HFFc6 (cell line): Measurements from ENCODE around the gene C6orf52. TPM values are rescaled to one million over a fixed set of nuclear protein-coding genes. Genes with fewer than 3 reads are reported as not detected.

Experiments
- DNase-seq: peaks from one replicate; pipeline ENCODE4 v3.0.0-alpha.2; 2018
- H3K27ac Mint-ChIP-seq: 2 replicates; pipeline ENCODE4 v1.8.0; 2020; ENCODE audit warnings: mild to moderate bottlenecking, mixed read lengths
- H3K27me3 Mint-ChIP-seq: 2 replicates; pipeline ENCODE4 v1.8.0; 2021; ENCODE audit warnings: mild to moderate bottlenecking, moderate library complexity, mixed read lengths; ENCODE audit not compliant: insufficient read depth
- H3K36me3 Mint-ChIP-seq: 2 replicates; pipeline ENCODE4 v1.8.0; 2021; ENCODE audit warnings: low read depth, mixed read lengths
- H3K4me1 Mint-ChIP-seq: 2 replicates; pipeline ENCODE4 v1.8.0; 2020; ENCODE audit warnings: low read depth, mixed read lengths
- H3K4me3 Mint-ChIP-seq: 2 replicates; pipeline ENCODE4 v1.8.0; 2020; ENCODE audit warnings: mild to moderate bottlenecking, moderate library complexity, mixed read lengths
- H3K9me3 Mint-ChIP-seq: 2 replicates; pipeline ENCODE4 v1.8.0; 2020; ENCODE audit warnings: mild to moderate bottlenecking, mixed read lengths
- total RNA-seq, 6 experiments: library from RNA; stranded (reverse); fragmentation: NEBNext Ultra II Directional; extraction: Animal tissue kit (Norgen Biotek cat#: 25700); gene quantifications; 2 replicates in 1 of 6; 3 replicates in 5 of 6; pipeline ENCODE4 v1.2.3, GENCODE V29; 2021
- TF ChIP-seq, protein P1 (sequence below): fragments of 200-600 bp; sonication (generic); IDR thresholded peaks from 2 replicates; pipeline ENCODE4 v1.5.0; 2021; ENCODE audit warnings: antibody characterized with exemption, mild to moderate bottlenecking

Gene C6orf52
- total RNA-seq, 6 experiments from 2014 or later = not detected

DNA sequence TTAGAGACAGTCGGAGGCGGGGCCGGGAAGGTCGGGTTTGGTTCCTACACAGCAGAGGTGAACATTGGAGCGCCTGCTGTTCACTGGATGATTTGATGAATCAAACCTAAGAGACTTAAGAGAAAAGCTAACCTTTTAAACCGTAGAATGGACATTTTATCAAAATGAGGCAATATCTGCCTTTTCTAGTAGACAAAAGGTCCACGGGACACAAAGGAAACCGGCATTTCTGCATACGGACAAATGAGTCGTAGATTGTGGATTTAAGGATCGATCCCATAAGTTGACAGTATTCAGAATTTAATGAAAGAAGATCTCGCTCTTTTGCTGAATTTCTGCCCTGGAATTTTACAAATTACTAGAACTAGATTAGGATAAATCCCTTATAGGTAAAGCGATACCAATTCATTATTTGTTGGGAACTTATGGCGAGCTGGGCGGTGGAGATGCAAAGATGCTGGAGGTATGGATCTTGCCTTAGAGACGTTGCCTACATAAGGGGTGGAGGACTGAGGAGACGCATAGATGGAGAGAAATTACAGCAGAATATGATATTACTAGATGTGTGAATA is 756 bp upstream of the C6orf52 start:
- DNase-seq = no peak

DNA sequence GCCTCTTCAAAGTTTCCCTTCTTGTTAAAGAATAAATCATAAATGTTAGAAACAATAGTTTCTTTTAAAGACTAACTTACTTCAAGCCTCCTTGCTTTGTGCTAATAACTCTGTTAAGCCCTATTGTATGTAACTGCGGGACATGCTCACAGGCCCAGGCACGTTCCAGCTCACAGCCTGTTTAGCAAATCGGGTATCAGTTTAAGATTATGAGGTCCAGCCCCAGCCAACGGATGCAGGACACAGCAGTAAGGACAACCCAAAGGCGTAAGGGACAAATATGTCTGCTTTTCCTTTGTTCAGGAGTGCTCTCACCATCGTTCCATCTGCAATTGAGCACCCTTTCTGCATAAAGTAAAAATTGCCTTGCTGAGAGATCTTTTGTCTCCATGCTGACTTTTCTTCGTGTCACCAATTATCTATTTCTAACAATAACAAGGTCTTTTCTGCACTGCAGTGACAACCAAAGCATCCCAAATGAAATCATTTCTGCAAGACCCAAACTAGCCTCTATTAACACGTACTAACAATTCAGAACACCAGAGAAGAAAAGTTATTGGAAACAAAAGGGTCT is 1.4 kb downstream of the C6orf52 start:
- Mint-ChIP-seq H3K4me1 (peaks cover 25% of the 10 kb centered on the region), H3K4me3 (peak overlapping the region; percentile 96), H3K36me3 (peaks cover 18% of the 10 kb centered on the region), H3K27ac (peak overlapping the region; percentile 72), H3K27me3 (peaks cover 2% of the 10 kb centered on the region; the same call in 1 of the 2 replicates), H3K9me3 (no peaks in the 10 kb centered on the region; the same call in 1 of the 2 replicates)
- DNase-seq = no peak
- TF ChIP-seq, protein P1, sequence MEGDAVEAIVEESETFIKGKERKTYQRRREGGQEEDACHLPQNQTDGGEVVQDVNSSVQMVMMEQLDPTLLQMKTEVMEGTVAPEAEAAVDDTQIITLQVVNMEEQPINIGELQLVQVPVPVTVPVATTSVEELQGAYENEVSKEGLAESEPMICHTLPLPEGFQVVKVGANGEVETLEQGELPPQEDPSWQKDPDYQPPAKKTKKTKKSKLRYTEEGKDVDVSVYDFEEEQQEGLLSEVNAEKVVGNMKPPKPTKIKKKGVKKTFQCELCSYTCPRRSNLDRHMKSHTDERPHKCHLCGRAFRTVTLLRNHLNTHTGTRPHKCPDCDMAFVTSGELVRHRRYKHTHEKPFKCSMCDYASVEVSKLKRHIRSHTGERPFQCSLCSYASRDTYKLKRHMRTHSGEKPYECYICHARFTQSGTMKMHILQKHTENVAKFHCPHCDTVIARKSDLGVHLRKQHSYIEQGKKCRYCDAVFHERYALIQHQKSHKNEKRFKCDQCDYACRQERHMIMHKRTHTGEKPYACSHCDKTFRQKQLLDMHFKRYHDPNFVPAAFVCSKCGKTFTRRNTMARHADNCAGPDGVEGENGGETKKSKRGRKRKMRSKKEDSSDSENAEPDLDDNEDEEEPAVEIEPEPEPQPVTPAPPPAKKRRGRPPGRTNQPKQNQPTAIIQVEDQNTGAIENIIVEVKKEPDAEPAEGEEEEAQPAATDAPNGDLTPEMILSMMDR = no peak

More for the DNA sequence above, 756 bp upstream of the C6orf52 start:
- TF ChIP-seq, protein P1 = no peak
- peaks cover 25% of the 10 kb centered on the region for H3K4me1 Mint-ChIP-seq
- H3K9me3 Mint-ChIP-seq = no peaks in the 10 kb centered on the region; the same call in 1 of the 2 replicates
- H3K27ac Mint-ChIP-seq = peak overlapping the region; percentile 100
- peaks cover 23% of the 10 kb centered on the region for H3K36me3 Mint-ChIP-seq
- H3K27me3 Mint-ChIP-seq = peaks cover 2% of the 10 kb centered on the region; the same call in 1 of the 2 replicates
- peak overlapping the region; percentile 96 for H3K4me3 Mint-ChIP-seq

DNA sequence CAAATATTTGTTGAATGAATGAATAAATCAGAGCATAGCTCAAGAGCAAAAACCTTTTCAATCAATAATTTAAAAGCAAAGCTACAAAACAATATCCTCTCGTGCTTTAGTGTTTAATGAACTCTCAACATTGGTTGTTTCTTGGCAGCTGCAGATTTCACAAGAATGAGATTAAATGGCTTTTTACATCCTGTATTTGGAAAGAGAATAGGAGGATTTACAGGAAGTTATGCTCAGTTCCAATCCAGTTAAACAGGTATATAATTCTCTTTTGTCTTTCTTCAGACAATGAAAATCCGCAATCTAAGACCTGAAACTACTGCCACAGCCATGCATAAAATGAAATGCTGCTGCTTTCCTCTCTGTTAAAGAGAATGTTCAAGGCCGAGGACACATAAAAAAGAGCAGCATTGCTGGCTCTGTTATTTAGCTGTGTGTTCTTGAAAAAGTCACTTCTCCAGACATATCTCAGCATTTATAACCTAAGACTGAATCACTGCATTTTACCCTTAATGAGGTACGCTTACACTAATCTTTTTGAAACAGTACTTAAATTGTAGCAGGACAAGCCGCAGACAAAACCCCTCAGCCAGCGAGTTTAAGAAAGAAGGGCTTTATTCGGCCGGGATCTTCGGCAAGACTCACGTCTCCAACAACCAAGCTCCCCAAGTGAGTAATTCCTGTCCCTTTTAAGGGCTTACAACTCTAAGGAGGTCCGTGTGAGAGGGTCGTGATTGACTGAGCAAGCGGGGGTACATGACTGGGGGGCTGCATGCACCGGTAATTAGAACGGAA is 3.6 kb downstream of the C6orf52 start:
- Mint-ChIP-seq H3K4me3 (no peak overlapping the region), H3K27me3 (peaks cover 2% of the 10 kb centered on the region), H3K9me3 (no peaks in the 10 kb centered on the region; the same call in 1 of the 2 replicates), H3K36me3 (peaks cover 18% of the 10 kb centered on the region), H3K4me1 (peaks cover 18% of the 10 kb centered on the region), H3K27ac (no peak overlapping the region)
- TF ChIP-seq, protein P1 = no peak
- DNase-seq = no peak

DNA sequence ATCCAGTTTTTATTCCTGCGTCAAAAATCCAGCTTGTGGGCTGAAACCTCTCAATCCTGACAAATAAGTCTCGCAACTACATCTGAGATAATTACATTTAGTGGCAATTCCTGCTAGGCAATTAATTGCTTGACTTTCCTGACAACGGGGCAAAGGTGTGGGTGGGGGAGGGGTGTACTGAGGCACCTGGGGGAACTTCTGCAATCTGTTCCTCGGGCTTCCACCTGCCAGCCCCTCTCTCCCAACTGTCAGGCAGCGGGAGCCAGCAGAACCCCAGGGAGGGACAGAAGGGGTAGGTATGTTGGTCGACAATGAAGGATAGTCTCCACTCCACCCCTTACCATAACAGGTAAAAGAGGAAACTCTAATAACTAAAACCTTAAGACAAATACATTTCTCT is 6.8 kb downstream of the C6orf52 start:
- no peaks in the 10 kb centered on the region; the same call in 1 of the 2 replicates for H3K9me3 Mint-ChIP-seq
- no peak overlapping the region for H3K27ac Mint-ChIP-seq
- no peak overlapping the region for H3K4me3 Mint-ChIP-seq
- DNase-seq = no peak
- TF ChIP-seq, protein P1 = no peak
- H3K27me3 Mint-ChIP-seq = peaks cover 6% of the 10 kb centered on the region
- H3K4me1 Mint-ChIP-seq = peaks cover under 1% of the 10 kb centered on the region; the same call in 1 of the 2 replicates
- no peaks in the 10 kb centered on the region for H3K36me3 Mint-ChIP-seq

DNA sequence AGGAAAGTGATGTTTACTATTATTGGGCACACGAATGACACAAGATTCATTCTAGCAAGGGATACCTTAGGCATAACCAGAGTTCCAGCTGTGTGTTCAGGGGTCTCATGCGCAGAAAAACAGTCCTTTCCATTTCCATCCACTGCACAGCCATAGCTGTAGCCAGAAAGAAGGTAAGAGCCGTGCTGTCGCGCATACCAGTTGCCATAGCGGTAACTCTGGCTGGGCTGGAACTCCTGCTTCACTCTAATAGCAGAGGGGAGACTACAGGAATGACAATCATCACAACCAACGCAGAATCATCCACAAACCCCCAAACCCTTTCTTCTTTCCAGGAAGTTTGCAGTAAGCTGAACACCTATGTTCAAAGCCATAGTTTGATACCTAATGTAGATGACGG is 7.5 kb downstream of the C6orf52 start:
- no peak overlapping the region for H3K4me3 Mint-ChIP-seq
- no peak overlapping the region for H3K27ac Mint-ChIP-seq
- H3K27me3 Mint-ChIP-seq = peaks cover 6% of the 10 kb centered on the region
- H3K9me3 Mint-ChIP-seq = no peaks in the 10 kb centered on the region
- TF ChIP-seq, protein P1 = no peak
- no peaks in the 10 kb centered on the region for H3K4me1 Mint-ChIP-seq
- H3K36me3 Mint-ChIP-seq = no peaks in the 10 kb centered on the region
- no peak for DNase-seq
